HCT116 (cell line): ENCODE data around the gene PHF14. TPM values are rescaled to one million over a fixed set of nuclear protein-coding genes. Genes with fewer than 3 reads are reported as not detected.

ENCODE experiments used
- ATAC-seq: fragments of 200-7000 bp; cut with Tn5 transposase; 2 replicates; pipeline ENCODE4 v1.9.1; 2020; ENCODE audit warnings: mild to moderate bottlenecking, moderate library complexity
- BruUV-seq: library from RNA; stranded (reverse); fragments of 400-500 nt; replicated peaks from 2 replicates; lab custom pipeline; 2021; lab: Mats Ljungman, UMichigan
- CTCF ChIA-PET: fragments of 300-600 bp; sonication (Branson Sonifier 250); formaldehyde crosslinking; loops from one replicate; lab custom pipeline; 2021; ENCODE audit warnings: antibody characterized with exemption; lab: Charles Lee
- POLR2A ChIA-PET: fragments of 300-600, 350-600 bp; sonication (Branson Sonifier 250); formaldehyde crosslinking; loops from one replicate; lab custom pipeline; 2021; ENCODE audit warnings: antibody characterized with exemption; lab: Charles Lee
- RAD21 ChIA-PET, 2 experiments: fragments of 300-600 bp; sonication (Branson Sonifier 250); formaldehyde crosslinking; loops; one replicate each; lab custom pipeline; 2023; ENCODE audit warnings: low total read pairs in 2 of 2; ENCODE audit not compliant: uncharacterized antibody in 2 of 2, unreplicated experiment in 2 of 2, low non-redundant PET in 1 of 2; lab: Charles Lee
- DNase-seq: peaks from one replicate; pipeline ENCODE4 v3.0.0-alpha.2; 2010; ENCODE audit warnings: low read depth, low spot score
- H2AFZ ChIP-seq: fragments of 200-600 bp; shearing (Covaris generic), sonication (generic); 2 replicates; pipeline ENCODE4 v1.6.1; 2017; ENCODE audit warnings: low read depth, mixed run types, mixed read lengths, antibody characterized with exemption, low read length; ENCODE audit not compliant: poor library complexity, severe bottlenecking
- H3K27ac ChIP-seq: 2 replicates; pipeline ENCODE4 v1.5.1; 2012; ENCODE audit warnings: low read depth, low read length
- H3K27me3 ChIP-seq: fragments of 200-600 bp; sonication (generic); 2 replicates; pipeline ENCODE4 v1.6.1; 2016; ENCODE audit warnings: mixed run types, low read length, mixed read lengths; ENCODE audit not compliant: insufficient read depth
- H3K36me3 ChIP-seq, 2 experiments: fragments of 200-500 bp in 1 of 2; fragments of 200-600 bp in 1 of 2; sonication (Bioruptor generic) in 1 of 2; sonication (generic) in 1 of 2; 2 replicates each; pipeline versions ENCODE4 v1.5.1 to v1.6.1; 2014 to 2016; ENCODE audit warnings: low read length in 2 of 2, inconsistent platforms in 1 of 2, mixed read lengths in 1 of 2, mixed run types in 1 of 2; ENCODE audit not compliant: insufficient read depth in 2 of 2, control insufficient read depth in 1 of 2
- H3K4me1 ChIP-seq, 2 experiments: fragments of 200-600 bp in 1 of 2; sonication (generic) in 1 of 2; 2 replicates each; pipeline versions ENCODE4 v1.5.1 to v1.6.1; 2012 to 2017; ENCODE audit warnings: low read length in 2 of 2, inconsistent platforms in 1 of 2, mild to moderate bottlenecking in 1 of 2, mixed read lengths in 1 of 2, mixed run types in 1 of 2, moderate library complexity in 1 of 2; ENCODE audit not compliant: insufficient read depth in 2 of 2, control insufficient read depth in 1 of 2
- H3K4me2 ChIP-seq: fragments of 200-600 bp; sonication (generic); 2 replicates; pipeline ENCODE4 v1.6.1; 2017; ENCODE audit warnings: mixed run types, low read length, mixed read lengths
- H3K4me3 ChIP-seq, 2 experiments: fragments of 200-600 bp in 1 of 2; sonication (generic) in 1 of 2; replicated peaks in 1 of 2; 2 replicates each; pipeline ENCODE4 v1.5.1; 2011 to 2016; ENCODE audit warnings: low read length in 2 of 2, control low read depth in 1 of 2, low read depth in 1 of 2, mild to moderate bottlenecking in 1 of 2, mixed read lengths in 1 of 2, mixed run types in 1 of 2
- H3K79me2 ChIP-seq: fragments of 200-600 bp; sonication (generic); 2 replicates; pipeline ENCODE4 v1.6.1; 2017; ENCODE audit warnings: mild to moderate bottlenecking, mixed run types, low read length, moderate library complexity, mixed read lengths; ENCODE audit not compliant: insufficient read depth
- H3K9ac ChIP-seq: fragments of 200-600 bp; sonication (generic); 2 replicates; pipeline ENCODE4 v1.6.1; 2016; ENCODE audit warnings: low read length, mixed read lengths
- H3K9me2 ChIP-seq: fragments of 200-600 bp; sonication (generic), shearing (Covaris generic); 2 replicates; pipeline ENCODE4 v1.6.1; 2017; ENCODE audit warnings: mixed run types, mild to moderate bottlenecking, moderate library complexity; ENCODE audit not compliant: insufficient read depth
- H3K9me3 ChIP-seq, 2 experiments: fragments of 200-500 bp in 1 of 2; fragments of 200-600 bp in 1 of 2; sonication (Bioruptor generic) in 1 of 2; sonication (generic) in 1 of 2; 2 replicates each; pipeline ENCODE4 v1.6.1; 2014 to 2017; ENCODE audit warnings: low read length in 2 of 2, mixed read lengths in 2 of 2, inconsistent platforms in 1 of 2, low read depth in 1 of 2, mild to moderate bottlenecking in 1 of 2, mixed run types in 1 of 2, moderate library complexity in 1 of 2; ENCODE audit not compliant: control insufficient read depth in 1 of 2, insufficient read depth in 1 of 2
- H4K20me1 ChIP-seq: fragments of 200-600 bp; sonication (generic), shearing (Covaris generic); 2 replicates; pipeline ENCODE4 v1.6.1; 2017; ENCODE audit warnings: mixed run types, mild to moderate bottlenecking, moderate library complexity; ENCODE audit not compliant: insufficient read depth
- ATF3 ChIP-seq: IDR thresholded peaks from 2 replicates; pipeline ENCODE4 v1.6.1; 2012
- CBX3 ChIP-seq: IDR thresholded peaks from 2 replicates; pipeline ENCODE4 v1.6.1; 2012; ENCODE audit warnings: low read depth
- CEBPB ChIP-seq: IDR thresholded peaks from 2 replicates; pipeline ENCODE4 v1.6.1; 2012; ENCODE audit warnings: low read depth
- EGR1 ChIP-seq: IDR thresholded peaks from 2 replicates; pipeline ENCODE4 v1.6.1; 2012; ENCODE audit warnings: low read depth
- EZH2phosphoT487 ChIP-seq: fragments of 200-600 bp; IDR thresholded peaks from 2 replicates; pipeline ENCODE4 v1.6.1; 2018; ENCODE audit warnings: antibody characterized with exemption, borderline replicate concordance
- FOSL1 ChIP-seq: IDR thresholded peaks from 2 replicates; pipeline ENCODE4 v1.6.1; 2012; ENCODE audit warnings: low read depth
- JUND ChIP-seq: IDR thresholded peaks from 2 replicates; pipeline ENCODE4 v1.6.1; 2012
- POLR2A ChIP-seq: IDR thresholded peaks from 2 replicates; pipeline ENCODE4 v1.7.0; 2011; ENCODE audit warnings: borderline replicate concordance; ENCODE audit not compliant: insufficient read depth, insufficient read length; ENCODE audit errors: extremely low read depth
- RAD21 ChIP-seq: IDR thresholded peaks from 2 replicates; pipeline ENCODE4 v1.6.1; 2012; ENCODE audit warnings: low read depth, mild to moderate bottlenecking
- SIN3A ChIP-seq: IDR thresholded peaks from 2 replicates; pipeline ENCODE4 v1.6.1; 2012; ENCODE audit warnings: low read depth
- SRF ChIP-seq: IDR thresholded peaks from 2 replicates; pipeline ENCODE4 v1.6.1; 2012; ENCODE audit warnings: low read depth
- TCF7L2 ChIP-seq: IDR thresholded peaks from 2 replicates; pipeline ENCODE4 v1.7.0; 2011; ENCODE audit warnings: borderline replicate concordance, inconsistent platforms; ENCODE audit not compliant: insufficient read depth, insufficient read length; ENCODE audit errors: extremely low read depth
- YY1 ChIP-seq: IDR thresholded peaks from 2 replicates; pipeline ENCODE4 v1.6.1; 2011; ENCODE audit warnings: low read length, low read depth, moderate library complexity, mild to moderate bottlenecking; ENCODE audit not compliant: insufficient replicate concordance; ENCODE audit errors: extremely low read depth
- ZFX ChIP-seq: fragments of 450-650 bp; IDR thresholded peaks from 2 replicates; pipeline ENCODE4 v1.6.1; 2017
- ZNF274 ChIP-seq: fragments of 200-500 bp; sonication (Bioruptor generic); IDR thresholded peaks from 2 replicates; pipeline ENCODE4 v1.6.1; 2014; ENCODE audit warnings: mild to moderate bottlenecking, low read depth, low read length, inconsistent platforms
- intact Hi-C: fragments of 100-400 bp; cut with micrococcal nuclease; formaldehyde crosslinking; loops from 2 replicates; pipeline ENCODE4 v1.10.0; 2022
- total RNA-seq: library from RNA; stranded (reverse); gene quantifications from one replicate; pipeline ENCODE4 v1.2.1, GENCODE V29; 2021; ENCODE audit not compliant: unreplicated experiment
- TF ChIP-seq, protein P1 (sequence below): IDR thresholded peaks from 2 replicates; pipeline ENCODE4 v1.6.1; 2011; ENCODE audit warnings: mild to moderate bottlenecking, low read length, moderate library complexity; ENCODE audit not compliant: insufficient replicate concordance; ENCODE audit errors: extremely low read depth
- TF ChIP-seq, protein P2 (sequence below): IDR thresholded peaks from 2 replicates; pipeline ENCODE4 v1.6.1; 2012; ENCODE audit warnings: low read depth

Gene PHF14
- total RNA-seq, 1 experiment from 2014 or later: 13.8 TPM

DNA sequence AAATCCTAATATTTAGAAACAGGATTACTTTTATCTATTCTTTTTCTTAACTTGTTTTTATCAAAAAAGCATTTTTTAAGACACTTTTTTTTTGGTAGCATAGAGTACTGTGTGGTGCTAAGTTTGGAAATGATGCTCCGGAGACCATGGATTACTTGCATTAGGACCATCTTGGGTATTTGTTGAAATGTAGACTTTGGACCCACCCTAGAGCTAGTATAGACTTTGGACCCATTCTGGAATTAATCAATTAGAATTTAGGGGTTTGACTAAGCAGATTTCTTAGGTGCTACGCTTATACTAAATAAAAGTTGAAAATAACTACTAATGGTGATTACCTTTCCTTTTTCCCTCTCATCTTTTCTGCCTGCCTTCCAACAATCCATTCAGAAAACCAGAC lies 80.4 kb downstream of the PHF14 start:
- Histone ChIP-seq H4K20me1 (no peaks in the 10 kb centered on the region), H3K4me3 (no peak overlapping the region), H3K36me3 (peaks cover 4 to 10% of the 10 kb centered on the region in 2 experiments; a peak in 3 of 4 replicates), H2AFZ (no peak overlapping the region), H3K4me2 (no peak overlapping the region), H3K9me2 (no peaks in the 10 kb centered on the region), H3K4me1 (no peaks in the 10 kb centered on the region), H3K79me2 (no peaks in the 10 kb centered on the region; the same call in 1 of the 2 replicates), H3K9me3 (no peaks in the 10 kb centered on the region), H3K9ac (no peak overlapping the region), H3K27me3 (no peaks in the 10 kb centered on the region), H3K27ac (no peak overlapping the region)
- CTCF ChIA-PET: no interaction called here
- no peak for TF ChIP-seq EGR1
- TF ChIP-seq EZH2phosphoT487: no peak
- TF ChIP-seq ZFX: no peak
- no peak for TF ChIP-seq ZNF274
- TF ChIP-seq SRF: no peak
- BruUV-seq: no TSS peak
- no peak for ATAC-seq
- intact Hi-C loops: no loop called here
- DNase-seq: no peak
- RAD21 ChIA-PET: no interaction called here
- POLR2A ChIA-PET: no interaction called here

- Histone ChIP-seq H3K9me3 (no peaks in the 10 kb centered on the region), H3K27me3 (no peaks in the 10 kb centered on the region), H3K27ac (no peak overlapping the region), H3K4me1 (no peaks in the 10 kb centered on the region), H2AFZ (no peak overlapping the region), H3K9ac (no peak overlapping the region), H3K9me2 (no peaks in the 10 kb centered on the region), H3K36me3 (peaks cover 7 to 13% of the 10 kb centered on the region in 2 experiments; a peak in 3 of 4 replicates), H3K4me3 (no peak overlapping the region), H3K79me2 (no peaks in the 10 kb centered on the region; the same call in 1 of the 2 replicates), H4K20me1 (no peaks in the 10 kb centered on the region), H3K4me2 (no peak overlapping the region)
- ChIA-PET POLR2A (no interaction called here), RAD21 (no interaction called here), CTCF (no interaction called here)
- no TSS peak for BruUV-seq
- no peak for ATAC-seq
- intact Hi-C loops: no loop called here
- no peak for DNase-seq
- TF ChIP-seq, protein P1, sequence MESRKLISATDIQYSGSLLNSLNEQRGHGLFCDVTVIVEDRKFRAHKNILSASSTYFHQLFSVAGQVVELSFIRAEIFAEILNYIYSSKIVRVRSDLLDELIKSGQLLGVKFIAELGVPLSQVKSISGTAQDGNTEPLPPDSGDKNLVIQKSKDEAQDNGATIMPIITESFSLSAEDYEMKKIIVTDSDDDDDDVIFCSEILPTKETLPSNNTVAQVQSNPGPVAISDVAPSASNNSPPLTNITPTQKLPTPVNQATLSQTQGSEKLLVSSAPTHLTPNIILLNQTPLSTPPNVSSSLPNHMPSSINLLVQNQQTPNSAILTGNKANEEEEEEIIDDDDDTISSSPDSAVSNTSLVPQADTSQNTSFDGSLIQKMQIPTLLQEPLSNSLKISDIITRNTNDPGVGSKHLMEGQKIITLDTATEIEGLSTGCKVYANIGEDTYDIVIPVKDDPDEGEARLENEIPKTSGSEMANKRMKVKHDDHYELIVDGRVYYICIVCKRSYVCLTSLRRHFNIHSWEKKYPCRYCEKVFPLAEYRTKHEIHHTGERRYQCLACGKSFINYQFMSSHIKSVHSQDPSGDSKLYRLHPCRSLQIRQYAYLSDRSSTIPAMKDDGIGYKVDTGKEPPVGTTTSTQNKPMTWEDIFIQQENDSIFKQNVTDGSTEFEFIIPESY: no peak
- TF ChIP-seq SIN3A: no peak
- no peak for TF ChIP-seq ATF3
- TF ChIP-seq CBX3: no peak
- no peak for TF ChIP-seq POLR2A
- TF ChIP-seq FOSL1: no peak
- no peak for TF ChIP-seq RAD21
- TF ChIP-seq TCF7L2: no peak
- no peak for TF ChIP-seq ZFX
- TF ChIP-seq, protein P2, sequence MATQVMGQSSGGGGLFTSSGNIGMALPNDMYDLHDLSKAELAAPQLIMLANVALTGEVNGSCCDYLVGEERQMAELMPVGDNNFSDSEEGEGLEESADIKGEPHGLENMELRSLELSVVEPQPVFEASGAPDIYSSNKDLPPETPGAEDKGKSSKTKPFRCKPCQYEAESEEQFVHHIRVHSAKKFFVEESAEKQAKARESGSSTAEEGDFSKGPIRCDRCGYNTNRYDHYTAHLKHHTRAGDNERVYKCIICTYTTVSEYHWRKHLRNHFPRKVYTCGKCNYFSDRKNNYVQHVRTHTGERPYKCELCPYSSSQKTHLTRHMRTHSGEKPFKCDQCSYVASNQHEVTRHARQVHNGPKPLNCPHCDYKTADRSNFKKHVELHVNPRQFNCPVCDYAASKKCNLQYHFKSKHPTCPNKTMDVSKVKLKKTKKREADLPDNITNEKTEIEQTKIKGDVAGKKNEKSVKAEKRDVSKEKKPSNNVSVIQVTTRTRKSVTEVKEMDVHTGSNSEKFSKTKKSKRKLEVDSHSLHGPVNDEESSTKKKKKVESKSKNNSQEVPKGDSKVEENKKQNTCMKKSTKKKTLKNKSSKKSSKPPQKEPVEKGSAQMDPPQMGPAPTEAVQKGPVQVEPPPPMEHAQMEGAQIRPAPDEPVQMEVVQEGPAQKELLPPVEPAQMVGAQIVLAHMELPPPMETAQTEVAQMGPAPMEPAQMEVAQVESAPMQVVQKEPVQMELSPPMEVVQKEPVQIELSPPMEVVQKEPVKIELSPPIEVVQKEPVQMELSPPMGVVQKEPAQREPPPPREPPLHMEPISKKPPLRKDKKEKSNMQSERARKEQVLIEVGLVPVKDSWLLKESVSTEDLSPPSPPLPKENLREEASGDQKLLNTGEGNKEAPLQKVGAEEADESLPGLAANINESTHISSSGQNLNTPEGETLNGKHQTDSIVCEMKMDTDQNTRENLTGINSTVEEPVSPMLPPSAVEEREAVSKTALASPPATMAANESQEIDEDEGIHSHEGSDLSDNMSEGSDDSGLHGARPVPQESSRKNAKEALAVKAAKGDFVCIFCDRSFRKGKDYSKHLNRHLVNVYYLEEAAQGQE: no peak
- no peak for TF ChIP-seq YY1
- TF ChIP-seq JUND: no peak
- TF ChIP-seq CEBPB: no peak
- no peak for TF ChIP-seq ZNF274
- TF ChIP-seq EZH2phosphoT487: no peak
Observed at GRCh38 chr7:11060893-11061292, 87.2 kb downstream of the PHF14 start.
